Lower leg skin (tissue), 4 donors: Measurements from ENCODE around the gene STAT4. TPM values are rescaled to one million over a fixed set of nuclear protein-coding genes. Genes with fewer than 3 reads are reported as not detected.

Experiments
- DNase-seq, 2 donors: peaks; one replicate each; pipeline ENCODE4 v3.0.0-alpha.2; 2019; ENCODE audit warnings: low spot score in 2 of 2
- H3K4me3 ChIP-seq: fragments of 200-600 bp; sonication (generic); 2 replicates; pipeline ENCODE4 v1.5.1; 2017; ENCODE audit warnings: mild to moderate bottlenecking, low read depth; ENCODE audit not compliant: poor library complexity, severe bottlenecking
- CTCF ChIP-seq, 3 donors: fragments of 450-650 bp; IDR thresholded peaks; one replicate each; pipeline ENCODE4 v1.5.1; 2016; ENCODE audit warnings: antibody characterized with exemption in 3 of 3, mild to moderate bottlenecking in 3 of 3, moderate library complexity in 2 of 3
- POLR2A ChIP-seq, 2 donors: fragments of 450-650 bp; IDR thresholded peaks; one replicate each; pipeline ENCODE4 v1.6.1; 2016 to 2017; ENCODE audit warnings: antibody characterized with exemption in 2 of 2, mild to moderate bottlenecking in 1 of 2, moderate library complexity in 1 of 2
- WGBS, 2 donors: methylation state at CpG; one replicate each; pipeline ENCODE4 v1.1.5; 2018; 5-methylcytosine and 5-hydroxymethylcytosine counted together
- intact Hi-C: fragments of 100-400 bp; cut with DNase I; formaldehyde crosslinking; loops from one replicate; pipeline ENCODE4 v1.15.0; 2023; ENCODE audit warnings: low total_unique reads
- total RNA-seq, 4 donors: library from RNA; depleted of rRNA; stranded (reverse); fragments of >200 nt; gene quantifications; one replicate each; pipeline ENCODE4 v1.1.0, GENCODE V29; 2016

The STAT4 gene
- total RNA-seq, 4 donors from 2014 or later = 0.46 to 4.3 (median 1.3) TPM

GRCh38 chr2:190980630-190981209, 170.1 kb downstream of the STAT4 start:
- H3K4me3 ChIP-seq = no peak overlapping the region
- 80 to 81% methylated on average over 10 of the region's 10 CpGs for WGBS, 2 donors
- intact Hi-C loops = no loop called here
- TF ChIP-seq CTCF (IDR thresholded peaks at IDR 0.05) = no peak
- no peak for TF ChIP-seq POLR2A (IDR thresholded peaks at IDR 0.05)
- no peak for DNase-seq

- DNase-seq = peak in 1 of 2 donors; percentile 88
- H3K4me3 ChIP-seq = no peak overlapping the region
- intact Hi-C loops = no loop called here
- no peak for TF ChIP-seq POLR2A (IDR thresholded peaks at IDR 0.05)
- TF ChIP-seq CTCF (IDR thresholded peaks at IDR 0.05) = no peak
- 65 to 72% methylated on average over 14 of the region's 14 CpGs for WGBS, 2 donors
Measured at GRCh38 chr2:190979906-190980629, 170.7 kb downstream of the STAT4 start.

Other genes starting within 250 kb of the STAT4 start
- gene STAT1, start 136.8 kb downstream of the STAT4 start, total RNA-seq = 10 to 100 TPM; 37.5 to 55.6 (median 45.5) TPM
- 10 to 100 TPM; 24.6 to 53.0 (median 36.9) TPM for gene MYO1B, start 94.4 kb upstream of the STAT4 start, total RNA-seq